ENCODE measurements around the gene LPAR3. TPM values are rescaled to one million over a fixed set of nuclear protein-coding genes. Genes with fewer than 3 reads are reported as not detected.

Gene LPAR3
- polyA plus RNA-seq, 3 donors = not detected

GRCh38 chr1:84870591-84870990, 22.4 kb downstream of the LPAR3 start:
- Histone ChIP-seq H2AFZ (ENCODE audit: insufficient read depth, low read depth, low read length, poor library complexity, severe bottlenecking) (no peak overlapping the region), H3K4me2 (replicated peaks; ENCODE audit: extremely low read depth, low read length, poor library complexity, severe bottlenecking) (no peak overlapping the region), H3K36me3 (replicated peaks in 1 of 2; ENCODE audit: control insufficient read depth in 1 of 2, insufficient read depth in 2 of 2, low read length in 2 of 2) (no peaks in the 10 kb centered on the region), H3K27me3 (ENCODE audit: control insufficient read depth in 2 of 2, insufficient read depth in 2 of 2, low read length in 2 of 2) (peaks cover 4 to 7% of the 10 kb centered on the region in 2 donors), H3K4me3 (replicated peaks in 1 of 3; ENCODE audit: low read depth in 2 of 3, low read length in 3 of 3) (no peak overlapping the region), H3K27ac (ENCODE audit: low read depth in 1 of 2, low read length in 2 of 2) (no peak overlapping the region), H3K9me3 (replicated peaks in 1 of 2; ENCODE audit: control insufficient read depth in 1 of 2, insufficient read depth in 1 of 2, low read length in 2 of 2) (no peaks in the 10 kb centered on the region), H3K4me1 (ENCODE audit: control insufficient read depth in 1 of 2, insufficient read depth in 2 of 2, low read length in 2 of 2) (no peaks in the 10 kb centered on the region), H3K79me2 (ENCODE audit: insufficient read depth, low read length) (no peaks in the 10 kb centered on the region), H3K9ac (ENCODE audit: insufficient read depth, low read length, poor library complexity, severe bottlenecking) (no peak overlapping the region), H4K20me1 (ENCODE audit: insufficient read depth, low read length) (no peaks in the 10 kb centered on the region)
- intact Hi-C loops (cut with micrococcal nuclease) = no loop called here
- DNase-seq = no peak
- Mint-ChIP-seq H3K27ac (no peak overlapping the region), H3K4me1 (no peaks in the 10 kb centered on the region), H3K9me3 (peaks cover 0 to 2% (median 0%) of the 10 kb centered on the region in 7 donors), H3K27me3 (ENCODE audit: low read depth in 3 of 3) (peaks cover 3 to 14% (median 3%) of the 10 kb centered on the region in 3 donors), H3K36me3 (no peaks in the 10 kb centered on the region), H3K4me3 (no peak overlapping the region)
- TF ChIP-seq, protein P1, sequence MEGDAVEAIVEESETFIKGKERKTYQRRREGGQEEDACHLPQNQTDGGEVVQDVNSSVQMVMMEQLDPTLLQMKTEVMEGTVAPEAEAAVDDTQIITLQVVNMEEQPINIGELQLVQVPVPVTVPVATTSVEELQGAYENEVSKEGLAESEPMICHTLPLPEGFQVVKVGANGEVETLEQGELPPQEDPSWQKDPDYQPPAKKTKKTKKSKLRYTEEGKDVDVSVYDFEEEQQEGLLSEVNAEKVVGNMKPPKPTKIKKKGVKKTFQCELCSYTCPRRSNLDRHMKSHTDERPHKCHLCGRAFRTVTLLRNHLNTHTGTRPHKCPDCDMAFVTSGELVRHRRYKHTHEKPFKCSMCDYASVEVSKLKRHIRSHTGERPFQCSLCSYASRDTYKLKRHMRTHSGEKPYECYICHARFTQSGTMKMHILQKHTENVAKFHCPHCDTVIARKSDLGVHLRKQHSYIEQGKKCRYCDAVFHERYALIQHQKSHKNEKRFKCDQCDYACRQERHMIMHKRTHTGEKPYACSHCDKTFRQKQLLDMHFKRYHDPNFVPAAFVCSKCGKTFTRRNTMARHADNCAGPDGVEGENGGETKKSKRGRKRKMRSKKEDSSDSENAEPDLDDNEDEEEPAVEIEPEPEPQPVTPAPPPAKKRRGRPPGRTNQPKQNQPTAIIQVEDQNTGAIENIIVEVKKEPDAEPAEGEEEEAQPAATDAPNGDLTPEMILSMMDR (IDR thresholded peaks at IDR 0.05) = no peak
- no CpG with 5 or more reads among the region's 2 CpGs for WGBS (ENCODE audit: insufficient coverage)

- DNase-seq = no peak
- no peaks in the 10 kb centered on the region for H3K9me3 ChIP-seq (replicated peaks in 1 of 2; ENCODE audit: control insufficient read depth in 1 of 2, insufficient read depth in 1 of 2, low read length in 2 of 2)
- TF ChIP-seq, protein P1 (IDR thresholded peaks at IDR 0.05) = no peak
- Mint-ChIP-seq H3K27ac (no peak overlapping the region), H3K4me1 (no peaks in the 10 kb centered on the region), H3K27me3 (ENCODE audit: low read depth in 3 of 3) (peaks cover 3 to 14% (median 4%) of the 10 kb centered on the region in 3 donors), H3K9me3 (peaks cover 0 to 3% (median 0%) of the 10 kb centered on the region in 7 donors), H3K4me3 (no peak overlapping the region), H3K36me3 (no peaks in the 10 kb centered on the region)
- H3K36me3 ChIP-seq (replicated peaks in 1 of 2; ENCODE audit: control insufficient read depth in 1 of 2, insufficient read depth in 2 of 2, low read length in 2 of 2) = no peaks in the 10 kb centered on the region
- no peak overlapping the region for H3K9ac ChIP-seq (ENCODE audit: insufficient read depth, low read length, poor library complexity, severe bottlenecking)
- no peaks in the 10 kb centered on the region for H3K4me1 ChIP-seq (ENCODE audit: control insufficient read depth in 1 of 2, insufficient read depth in 2 of 2, low read length in 2 of 2)
- H2AFZ ChIP-seq (ENCODE audit: insufficient read depth, low read depth, low read length, poor library complexity, severe bottlenecking) = no peak overlapping the region
- intact Hi-C loops (cut with micrococcal nuclease) = no loop called here
- peaks cover 4 to 7% of the 10 kb centered on the region in 2 donors for H3K27me3 ChIP-seq (ENCODE audit: control insufficient read depth in 2 of 2, insufficient read depth in 2 of 2, low read length in 2 of 2)
- no peaks in the 10 kb centered on the region for H4K20me1 ChIP-seq (ENCODE audit: insufficient read depth, low read length)
- no peaks in the 10 kb centered on the region for H3K79me2 ChIP-seq (ENCODE audit: insufficient read depth, low read length)
- H3K4me2 ChIP-seq (replicated peaks; ENCODE audit: extremely low read depth, low read length, poor library complexity, severe bottlenecking) = no peak overlapping the region
- H3K4me3 ChIP-seq (replicated peaks in 1 of 3; ENCODE audit: low read depth in 2 of 3, low read length in 3 of 3) = no peak overlapping the region
- no CpG with 5 or more reads among the region's 1 CpG for WGBS (ENCODE audit: insufficient coverage)
- H3K27ac ChIP-seq (ENCODE audit: low read depth in 1 of 2, low read length in 2 of 2) = no peak overlapping the region
These were observed 23.3 kb downstream of the LPAR3 start for GRCh38 chr1:84869720-84870119.

Data from CD14-positive monocyte (primary cell).